ENCODE results near the gene MACF1.

DNA sequence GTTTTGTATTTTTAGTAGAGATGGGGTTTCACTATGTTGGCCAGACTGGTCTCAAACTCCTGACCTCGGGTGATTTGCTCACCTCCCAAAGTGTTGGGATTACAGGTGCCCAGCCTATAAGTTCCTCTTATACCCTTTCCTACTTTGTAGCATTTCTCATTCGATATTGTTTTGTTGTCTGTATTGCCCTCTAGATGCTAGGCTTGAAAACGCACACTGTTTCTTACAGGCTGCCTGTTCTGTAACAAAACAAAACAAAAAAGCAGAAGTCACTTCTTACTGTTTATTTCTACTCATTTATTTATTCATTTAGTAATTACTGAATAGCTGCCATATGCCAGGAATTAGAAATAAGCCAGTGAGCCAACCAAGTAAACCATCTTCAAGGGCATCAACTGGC is 150.1 kb downstream of the MACF1 start:
- TF ChIP-seq, protein P1, sequence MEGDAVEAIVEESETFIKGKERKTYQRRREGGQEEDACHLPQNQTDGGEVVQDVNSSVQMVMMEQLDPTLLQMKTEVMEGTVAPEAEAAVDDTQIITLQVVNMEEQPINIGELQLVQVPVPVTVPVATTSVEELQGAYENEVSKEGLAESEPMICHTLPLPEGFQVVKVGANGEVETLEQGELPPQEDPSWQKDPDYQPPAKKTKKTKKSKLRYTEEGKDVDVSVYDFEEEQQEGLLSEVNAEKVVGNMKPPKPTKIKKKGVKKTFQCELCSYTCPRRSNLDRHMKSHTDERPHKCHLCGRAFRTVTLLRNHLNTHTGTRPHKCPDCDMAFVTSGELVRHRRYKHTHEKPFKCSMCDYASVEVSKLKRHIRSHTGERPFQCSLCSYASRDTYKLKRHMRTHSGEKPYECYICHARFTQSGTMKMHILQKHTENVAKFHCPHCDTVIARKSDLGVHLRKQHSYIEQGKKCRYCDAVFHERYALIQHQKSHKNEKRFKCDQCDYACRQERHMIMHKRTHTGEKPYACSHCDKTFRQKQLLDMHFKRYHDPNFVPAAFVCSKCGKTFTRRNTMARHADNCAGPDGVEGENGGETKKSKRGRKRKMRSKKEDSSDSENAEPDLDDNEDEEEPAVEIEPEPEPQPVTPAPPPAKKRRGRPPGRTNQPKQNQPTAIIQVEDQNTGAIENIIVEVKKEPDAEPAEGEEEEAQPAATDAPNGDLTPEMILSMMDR (IDR thresholded peaks at IDR 0.05; ENCODE audit: low read length) = no peak
- TF ChIP-seq EZH2 (optimal IDR thresholded peaks at IDR 0.05; ENCODE audit: low read depth, low read length) = no peak
